ENCODE results near the gene CHPF2. TPM values are rescaled to one million over a fixed set of nuclear protein-coding genes. Genes with fewer than 3 reads are reported as not detected.

Gene CHPF2
- total RNA-seq, 1 experiment from 2014 or later = 19.5 TPM

- CTCF ChIA-PET = no interaction called here
- Histone ChIP-seq H3K4me2 (ENCODE audit: low read length) (peak overlapping the region; percentile 87), H3K27ac (ENCODE audit: low read depth, low read length) (peak overlapping the region; percentile 79), H3K9me3 (ENCODE audit: control insufficient read depth in 1 of 2, insufficient read depth in 1 of 2, low read depth in 1 of 2, low read length in 2 of 2) (no peaks in the 10 kb centered on the region), H2AFZ (ENCODE audit: low read depth, low read length, poor library complexity, severe bottlenecking) (peak overlapping the region; percentile 8), H3K36me3 (ENCODE audit: control insufficient read depth in 1 of 2, insufficient read depth in 2 of 2, low read length in 2 of 2) (no peaks in the 10 kb centered on the region), H3K9me2 (ENCODE audit: insufficient read depth) (no peaks in the 10 kb centered on the region), H3K27me3 (ENCODE audit: insufficient read depth, low read length) (no peaks in the 10 kb centered on the region), H3K4me1 (ENCODE audit: control insufficient read depth in 1 of 2, insufficient read depth in 2 of 2, low read length in 2 of 2) (peaks cover 40 to 70% of the 10 kb centered on the region in 2 experiments), H3K4me3 (replicated peaks in 1 of 2; ENCODE audit: low read depth in 1 of 2, low read length in 2 of 2) (peak overlapping the region; percentile 58 to 70), H3K9ac (ENCODE audit: low read length) (peak overlapping the region; percentile 69), H4K20me1 (ENCODE audit: insufficient read depth) (no peaks in the 10 kb centered on the region), H3K79me2 (ENCODE audit: insufficient read depth, low read length) (no peaks in the 10 kb centered on the region)
- no peak for TF ChIP-seq SP1 (IDR thresholded peaks at IDR 0.05; ENCODE audit: low read depth)
- peak; percentile 84; the same call in 1 of the 2 replicates for TF ChIP-seq ZFX (IDR thresholded peaks at IDR 0.05)
- RAD21 ChIA-PET (ENCODE audit: low non-redundant PET in 1 of 2, low total read pairs in 2 of 2, uncharacterized antibody in 2 of 2, unreplicated experiment in 2 of 2) = no interaction called here
- DNase-seq (ENCODE audit: low read depth, low spot score) (no peak), ATAC-seq (peak; percentile 41)
- no TSS peak for BruUV-seq (replicated peaks)
- intact Hi-C loops (cut with micrococcal nuclease) = loop anchor here (10.0 kb wide), 1 partner anchor 124 kb away; no protein-coding TSS in a partner anchor
- POLR2A ChIA-PET = interaction anchor here (0.7 kb wide), 1 partner anchor 187 kb away, joined by 4 read pairs; no protein-coding TSS in a partner anchor
Observed at GRCh38 chr7:151249034-151249731, 16.9 kb downstream of the CHPF2 start.

- no peaks in the 10 kb centered on the region for H3K79me2 ChIP-seq (ENCODE audit: insufficient read depth, low read length)
- H4K20me1 ChIP-seq (ENCODE audit: insufficient read depth) = no peaks in the 10 kb centered on the region
- H3K4me3 ChIP-seq (replicated peaks in 1 of 2; ENCODE audit: low read depth in 1 of 2, low read length in 2 of 2) = peak overlapping the region; percentile 58 to 70
- no TSS peak for BruUV-seq (replicated peaks)
- peak overlapping the region; percentile 79 for H3K27ac ChIP-seq (ENCODE audit: low read depth, low read length)
- H3K27me3 ChIP-seq (ENCODE audit: insufficient read depth, low read length) = no peaks in the 10 kb centered on the region
- no peaks in the 10 kb centered on the region for H3K9me3 ChIP-seq (ENCODE audit: control insufficient read depth in 1 of 2, insufficient read depth in 1 of 2, low read depth in 1 of 2, low read length in 2 of 2)
- no peak overlapping the region for H2AFZ ChIP-seq (ENCODE audit: low read depth, low read length, poor library complexity, severe bottlenecking)
- H3K9ac ChIP-seq (ENCODE audit: low read length) = peak overlapping the region; percentile 69
- DNase-seq (ENCODE audit: low read depth, low spot score) (peak; percentile 48), ATAC-seq (peak; percentile 60)
- CTCF ChIA-PET = no interaction called here
- POLR2A ChIA-PET = no interaction called here
- H3K36me3 ChIP-seq (ENCODE audit: control insufficient read depth in 1 of 2, insufficient read depth in 2 of 2, low read length in 2 of 2) = no peaks in the 10 kb centered on the region
- no peaks in the 10 kb centered on the region for H3K9me2 ChIP-seq (ENCODE audit: insufficient read depth)
- peaks cover 38 to 68% of the 10 kb centered on the region in 2 experiments for H3K4me1 ChIP-seq (ENCODE audit: control insufficient read depth in 1 of 2, insufficient read depth in 2 of 2, low read length in 2 of 2)
- TF ChIP-seq POLR2AphosphoS5 (IDR thresholded peaks at IDR 0.05; ENCODE audit: low read depth, low read length) (0 out of 2 replicates have a peak, but pooled peaks have one; percentile 25), SP1 (IDR thresholded peaks at IDR 0.05; ENCODE audit: low read depth) (no peak), SRF (IDR thresholded peaks at IDR 0.05; ENCODE audit: low read depth) (no peak), SIN3A (IDR thresholded peaks at IDR 0.05; ENCODE audit: low read depth) (no peak), ATF3 (IDR thresholded peaks at IDR 0.05) (no peak), CEBPB (IDR thresholded peaks at IDR 0.05; ENCODE audit: low read depth) (no peak)
- H3K4me2 ChIP-seq (ENCODE audit: low read length) = peak overlapping the region; percentile 87
- RAD21 ChIA-PET (ENCODE audit: low non-redundant PET in 1 of 2, low total read pairs in 2 of 2, uncharacterized antibody in 2 of 2, unreplicated experiment in 2 of 2) = no interaction called here
- intact Hi-C loops (cut with micrococcal nuclease) = loop anchor here (10.0 kb wide), 1 partner anchor 125 kb away; no protein-coding TSS in a partner anchor
Observed at GRCh38 chr7:151249732-151250072, 17.4 kb downstream of the CHPF2 start.

All from HCT116 (cell line).